ENCODE data around the gene DAPK1. TPM values are rescaled to one million over a fixed set of nuclear protein-coding genes. Genes with fewer than 3 reads are reported as not detected.

The DAPK1 gene
- polyA plus RNA-seq, 1 experiment = 0.12 TPM

DNA sequence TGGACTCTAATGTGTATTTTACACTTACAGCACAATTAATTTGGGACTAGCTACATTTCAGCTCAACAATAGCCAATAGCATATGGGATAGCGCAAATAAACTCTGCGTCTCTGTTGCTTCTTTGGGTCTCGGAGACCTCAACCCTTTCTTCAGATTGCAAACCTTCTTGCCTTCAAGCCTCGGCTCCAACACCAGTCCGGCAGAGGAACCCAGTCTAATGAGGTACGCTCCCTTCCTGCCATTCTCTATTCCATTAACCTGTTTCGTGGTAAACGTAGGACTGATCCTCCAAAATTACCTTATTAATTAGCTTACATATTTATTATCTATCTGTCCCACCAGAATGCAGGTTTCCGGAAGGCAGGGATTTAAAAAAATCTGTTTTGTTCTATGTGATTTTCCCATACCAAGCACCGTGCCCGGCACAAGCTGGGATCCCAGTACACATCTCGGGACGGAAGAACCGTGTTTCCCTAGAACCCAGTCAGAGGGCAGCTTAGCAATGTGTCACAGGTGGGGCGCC is 525 bp upstream of the DAPK1 start:
- DNase-seq (ENCODE audit: low read depth, low spot score) = no peak

DNA sequence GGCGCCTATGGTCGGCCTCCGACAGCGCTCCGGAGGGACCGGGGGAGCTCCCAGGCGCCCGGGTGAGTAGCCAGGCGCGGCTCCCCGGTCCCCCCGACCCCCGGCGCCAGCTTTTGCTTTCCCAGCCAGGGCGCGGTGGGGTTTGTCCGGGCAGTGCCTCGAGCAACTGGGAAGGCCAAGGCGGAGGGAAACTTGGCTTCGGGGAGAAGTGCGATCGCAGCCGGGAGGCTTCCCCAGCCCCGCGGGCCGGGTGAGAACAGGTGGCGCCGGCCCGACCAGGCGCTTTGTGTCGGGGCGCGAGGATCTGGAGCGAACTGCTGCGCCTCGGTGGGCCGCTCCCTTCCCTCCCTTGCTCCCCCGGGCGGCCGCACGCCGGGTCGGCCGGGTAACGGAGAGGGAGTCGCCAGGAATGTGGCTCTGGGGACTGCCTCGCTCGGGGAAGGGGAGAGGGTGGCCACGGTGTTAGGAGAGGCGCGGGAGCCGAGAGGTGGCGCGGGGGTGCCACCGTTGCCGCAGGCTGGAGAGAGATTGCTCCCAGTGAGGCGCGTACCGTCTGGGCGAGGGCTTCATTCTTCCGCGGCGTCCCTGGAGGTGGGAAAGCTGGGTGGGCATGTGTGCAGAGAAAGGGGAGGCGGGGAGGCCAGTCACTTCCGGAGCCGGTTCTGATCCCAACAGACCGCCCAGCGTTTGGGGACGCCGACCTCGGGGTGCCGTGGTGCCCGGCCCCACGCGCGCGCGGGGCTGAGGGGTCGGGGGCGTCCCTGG is 561 bp downstream of the DAPK1 start:
- POLR2A ChIA-PET = no interaction called here
- Histone ChIP-seq H3K9me3 (ENCODE audit: control insufficient read depth, insufficient read depth, low read length) (no peaks in the 10 kb centered on the region; the same call in 1 of the 2 replicates), H3K27ac (ENCODE audit: low read depth, low read length) (no peak overlapping the region), H3K27me3 (ENCODE audit: control insufficient read depth, insufficient read depth, low read length) (peaks cover 21% of the 10 kb centered on the region), H3K4me3 (ENCODE audit: low read depth, low read length) (no peak overlapping the region)
- TF ChIP-seq, protein P1, sequence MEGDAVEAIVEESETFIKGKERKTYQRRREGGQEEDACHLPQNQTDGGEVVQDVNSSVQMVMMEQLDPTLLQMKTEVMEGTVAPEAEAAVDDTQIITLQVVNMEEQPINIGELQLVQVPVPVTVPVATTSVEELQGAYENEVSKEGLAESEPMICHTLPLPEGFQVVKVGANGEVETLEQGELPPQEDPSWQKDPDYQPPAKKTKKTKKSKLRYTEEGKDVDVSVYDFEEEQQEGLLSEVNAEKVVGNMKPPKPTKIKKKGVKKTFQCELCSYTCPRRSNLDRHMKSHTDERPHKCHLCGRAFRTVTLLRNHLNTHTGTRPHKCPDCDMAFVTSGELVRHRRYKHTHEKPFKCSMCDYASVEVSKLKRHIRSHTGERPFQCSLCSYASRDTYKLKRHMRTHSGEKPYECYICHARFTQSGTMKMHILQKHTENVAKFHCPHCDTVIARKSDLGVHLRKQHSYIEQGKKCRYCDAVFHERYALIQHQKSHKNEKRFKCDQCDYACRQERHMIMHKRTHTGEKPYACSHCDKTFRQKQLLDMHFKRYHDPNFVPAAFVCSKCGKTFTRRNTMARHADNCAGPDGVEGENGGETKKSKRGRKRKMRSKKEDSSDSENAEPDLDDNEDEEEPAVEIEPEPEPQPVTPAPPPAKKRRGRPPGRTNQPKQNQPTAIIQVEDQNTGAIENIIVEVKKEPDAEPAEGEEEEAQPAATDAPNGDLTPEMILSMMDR (IDR thresholded peaks at IDR 0.05; ENCODE audit: low read depth, low read length) = no peak
- no peak for DNase-seq (ENCODE audit: low read depth, low spot score)
- CTCF ChIA-PET = interaction anchor here (0.7 kb wide), 1 partner anchor 1064 kb away, joined by 3 read pairs; no protein-coding TSS in a partner anchor

More for the DNA sequence above, 525 bp upstream of the DAPK1 start:
- CTCF ChIA-PET = interaction anchor here (0.6 kb wide), 1 partner anchor 11 kb away, joined by 5 read pairs; no protein-coding TSS in a partner anchor
- H3K9me3 ChIP-seq (ENCODE audit: control insufficient read depth, insufficient read depth, low read length) = no peaks in the 10 kb centered on the region; the same call in 1 of the 2 replicates
- POLR2A ChIA-PET = no interaction called here
- H3K27ac ChIP-seq (ENCODE audit: low read depth, low read length) = no peak overlapping the region
- TF ChIP-seq, protein P1 (IDR thresholded peaks at IDR 0.05; ENCODE audit: low read depth, low read length) = no peak
- H3K4me3 ChIP-seq (ENCODE audit: low read depth, low read length) = no peak overlapping the region
- peaks cover 21% of the 10 kb centered on the region for H3K27me3 ChIP-seq (ENCODE audit: control insufficient read depth, insufficient read depth, low read length)

DNA sequence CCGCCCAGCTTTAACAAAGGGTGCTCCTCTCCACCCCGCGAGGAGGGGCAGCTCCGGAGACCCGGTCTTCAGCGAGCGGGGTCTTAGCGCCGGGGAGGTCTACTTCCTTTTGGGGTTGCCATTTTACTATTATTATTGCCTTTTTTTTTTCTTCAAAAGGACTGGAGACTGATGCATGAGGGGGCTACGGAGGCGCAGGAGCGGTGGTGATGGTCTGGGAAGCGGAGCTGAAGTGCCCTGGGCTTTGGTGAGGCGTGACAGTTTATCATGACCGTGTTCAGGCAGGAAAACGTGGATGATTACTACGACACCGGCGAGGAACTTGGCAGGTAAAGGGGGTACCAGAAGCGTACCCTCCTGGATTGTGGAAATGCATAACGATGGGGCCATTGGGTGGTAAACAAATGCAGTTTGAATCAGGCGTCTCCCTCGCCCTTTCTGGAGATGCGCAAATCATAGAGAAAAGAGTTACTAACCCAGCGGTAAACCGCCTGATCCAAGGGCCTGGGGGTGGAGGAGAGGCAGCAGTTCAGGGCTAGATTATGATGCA is 1.2 kb downstream of the DAPK1 start:
- no peak overlapping the region for H3K27ac ChIP-seq (ENCODE audit: low read depth, low read length)
- ChIA-PET CTCF (interaction anchor here (0.7 kb wide), 1 partner anchor 1064 kb away, joined by 3 read pairs; no protein-coding TSS in a partner anchor), POLR2A (no interaction called here)
- peaks cover 21% of the 10 kb centered on the region for H3K27me3 ChIP-seq (ENCODE audit: control insufficient read depth, insufficient read depth, low read length)
- DNase-seq (ENCODE audit: low read depth, low spot score) = no peak
- H3K4me3 ChIP-seq (ENCODE audit: low read depth, low read length) = no peak overlapping the region
- TF ChIP-seq, protein P1 (IDR thresholded peaks at IDR 0.05; ENCODE audit: low read depth, low read length) = no peak
- no peaks in the 10 kb centered on the region; the same call in 1 of the 2 replicates for H3K9me3 ChIP-seq (ENCODE audit: control insufficient read depth, insufficient read depth, low read length)

DNA sequence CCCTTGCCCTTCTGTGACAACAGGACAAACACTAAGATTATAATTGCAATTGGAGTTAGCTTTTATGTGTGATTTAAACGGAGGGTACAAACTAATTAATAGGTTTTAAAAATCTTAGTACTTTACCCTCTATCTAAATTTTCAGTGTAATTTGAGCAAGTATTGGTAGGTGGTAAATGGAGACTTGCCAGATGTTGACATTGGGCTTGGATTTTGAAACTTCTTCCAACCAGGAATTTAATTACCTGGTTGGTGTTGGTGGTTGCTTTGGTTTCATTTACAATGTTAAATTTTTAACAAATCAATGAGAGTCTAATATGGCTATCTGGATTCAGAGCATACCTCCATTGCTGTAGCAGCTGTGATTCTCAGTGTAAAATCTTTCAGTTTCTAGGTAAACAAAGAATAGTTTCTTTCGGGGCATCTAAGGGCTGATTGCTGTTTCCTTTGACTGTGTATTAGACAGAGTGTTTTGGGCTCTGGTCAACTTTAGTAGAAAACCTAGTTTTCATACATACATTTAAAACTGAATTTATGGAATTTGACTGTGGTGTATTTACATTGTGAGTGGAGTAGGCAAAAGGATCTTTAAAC is 1.9 kb downstream of the DAPK1 start:
- CTCF ChIA-PET = no interaction called here

More for the DNA sequence above, 1.9 kb downstream of the DAPK1 start:
- Histone ChIP-seq H3K4me3 (ENCODE audit: low read depth, low read length) (no peak overlapping the region), H3K27ac (ENCODE audit: low read depth, low read length) (no peak overlapping the region), H3K9me3 (ENCODE audit: control insufficient read depth, insufficient read depth, low read length) (no peaks in the 10 kb centered on the region; the same call in 1 of the 2 replicates), H3K27me3 (ENCODE audit: control insufficient read depth, insufficient read depth, low read length) (peaks cover 21% of the 10 kb centered on the region)
- POLR2A ChIA-PET = no interaction called here
- DNase-seq (ENCODE audit: low read depth, low spot score) = no peak
- TF ChIP-seq, protein P1 (IDR thresholded peaks at IDR 0.05; ENCODE audit: low read depth, low read length) = no peak

All from AG04450 (cell line).